Renal cortex interstitium (tissue), 11 donors: ENCODE measurements around the gene CSF1. TPM values are rescaled to one million over a fixed set of nuclear protein-coding genes. Genes with fewer than 3 reads are reported as not detected.
"Not testable (repeated sequence)": the region's sequence is repeated elsewhere in the genome, so short reads cannot be mapped to it uniquely, and the experiment has no call there.

ENCODE experiments used
- DNase-seq, 11 donors: peaks; one replicate each; pipeline ENCODE4 v3.0.0-alpha.2; 2013; ENCODE audit warnings: low read depth in 9 of 11, low spot score in 4 of 11; ENCODE audit errors: extremely low read depth in 1 of 11
- polyA plus RNA-seq, 3 donors: library from polyadenylated mRNA; unstranded; fragments of 120-200 nt; gene quantifications; one replicate each; pipeline ENCODE4 v1.2.1, GENCODE V29; 2013; ENCODE audit not compliant: insufficient read length in 3 of 3

Gene CSF1
- polyA plus RNA-seq, 3 donors: 6.2 to 9.8 (median 6.6) TPM

DNA sequence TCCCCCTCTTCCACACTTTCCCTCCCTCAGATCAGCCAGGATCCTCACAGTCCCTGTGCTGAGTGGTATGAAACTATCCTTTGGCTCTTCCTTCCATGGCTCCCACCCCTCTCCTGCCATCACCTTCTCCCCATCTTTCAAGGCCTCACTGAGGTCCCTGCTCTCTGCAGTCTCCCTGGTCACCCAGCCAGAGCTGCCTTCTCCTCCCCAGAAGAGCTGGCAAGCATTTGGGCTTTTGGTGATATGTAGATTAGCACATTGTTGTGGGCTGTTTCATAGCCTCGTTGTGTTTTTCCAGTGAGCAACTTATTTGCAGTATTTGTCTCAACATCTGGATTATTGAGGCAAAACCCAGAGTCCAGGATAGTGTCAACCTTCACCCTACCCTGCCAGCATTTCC is 2.2 kb downstream of the CSF1 start:
- no peak for DNase-seq

DNA sequence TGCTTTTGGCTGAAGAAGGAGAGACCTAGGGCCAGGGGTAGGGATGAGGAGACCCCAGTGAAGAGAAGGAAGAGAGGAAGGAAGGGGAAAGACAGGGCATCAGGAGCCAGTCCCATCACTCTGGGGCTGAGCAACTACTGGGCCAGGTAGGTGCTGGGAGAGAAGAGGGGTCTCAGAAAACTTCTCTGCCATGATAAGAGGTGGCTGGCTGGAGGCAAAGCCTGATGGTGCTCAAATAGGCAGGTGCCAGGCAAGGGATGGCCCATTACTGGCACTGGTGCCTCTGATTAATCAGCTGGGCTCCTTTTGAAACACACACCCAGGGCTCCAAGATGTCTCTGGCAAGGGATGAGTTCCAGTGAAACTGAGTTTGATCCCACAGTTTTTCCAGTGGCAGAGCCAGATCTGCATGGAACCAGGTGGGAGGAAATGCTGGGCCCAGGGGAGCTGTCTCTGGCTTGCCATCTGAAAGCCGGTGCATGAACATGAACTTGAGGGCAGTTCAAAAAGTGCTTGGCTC is 2.8 kb downstream of the CSF1 start:
- no peak for DNase-seq

DNA sequence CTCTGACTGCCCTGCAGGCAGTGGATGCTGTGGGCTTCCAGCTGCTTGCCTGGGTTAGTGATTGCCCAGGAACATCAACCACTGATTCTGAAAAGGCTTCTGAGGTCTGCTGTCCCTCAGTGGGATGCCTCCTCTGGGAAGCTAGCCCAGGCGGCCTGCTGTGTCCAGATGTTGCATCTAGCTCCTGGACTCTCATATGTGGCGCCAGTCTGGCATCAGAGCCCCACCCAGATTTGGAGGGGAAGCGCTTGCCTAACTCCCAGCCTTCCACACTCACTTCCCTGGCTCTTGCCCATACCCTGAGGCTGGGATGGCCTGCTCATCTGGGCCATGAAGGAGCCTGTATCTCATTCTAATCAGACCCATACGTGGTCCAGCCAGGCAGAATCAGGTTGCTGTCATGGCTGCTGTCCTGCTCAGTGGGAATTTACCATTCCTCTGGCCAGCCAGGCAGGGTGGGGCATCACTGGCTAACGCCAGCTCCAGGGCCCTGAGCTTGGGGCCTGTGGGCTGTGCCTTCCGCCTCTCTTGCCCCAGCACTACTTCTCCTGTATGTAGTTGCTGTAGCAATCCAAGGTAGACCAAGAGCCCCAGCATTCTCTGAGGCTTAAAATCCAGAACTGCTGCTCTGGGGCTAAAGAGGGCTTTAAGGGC is 4.1 kb downstream of the CSF1 start:
- no peak for DNase-seq

DNA sequence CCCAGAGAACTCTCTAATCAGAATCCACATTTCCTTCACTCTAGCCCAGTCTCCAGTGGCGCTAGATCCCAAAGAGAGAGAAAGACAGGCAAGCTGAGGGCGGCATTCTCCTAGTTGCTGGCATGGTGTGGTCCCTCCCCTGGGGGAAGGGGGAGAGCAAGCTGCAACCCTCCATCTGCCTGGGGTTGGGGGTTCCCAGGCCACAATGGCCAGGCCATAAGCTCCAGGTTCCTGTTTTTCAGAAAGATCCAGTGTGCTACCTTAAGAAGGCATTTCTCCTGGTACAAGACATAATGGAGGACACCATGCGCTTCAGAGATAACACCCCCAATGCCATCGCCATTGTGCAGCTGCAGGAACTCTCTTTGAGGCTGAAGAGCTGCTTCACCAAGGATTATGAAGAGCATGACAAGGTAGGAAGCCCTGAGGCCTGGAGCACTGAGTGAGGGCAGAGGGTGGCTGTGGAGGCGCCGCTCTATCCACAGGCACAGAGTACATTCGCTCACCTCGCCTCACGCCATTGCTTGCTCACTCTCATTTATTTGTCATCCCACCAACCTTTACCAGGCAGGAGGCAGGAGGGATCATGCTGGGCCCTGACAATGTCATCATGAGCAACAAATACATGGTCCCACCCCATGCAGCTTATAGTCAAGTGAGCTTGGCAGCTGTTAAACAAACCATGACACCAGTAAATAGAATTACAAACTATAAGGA is 6.6 kb downstream of the CSF1 start:
- DNase-seq: no peak

DNA sequence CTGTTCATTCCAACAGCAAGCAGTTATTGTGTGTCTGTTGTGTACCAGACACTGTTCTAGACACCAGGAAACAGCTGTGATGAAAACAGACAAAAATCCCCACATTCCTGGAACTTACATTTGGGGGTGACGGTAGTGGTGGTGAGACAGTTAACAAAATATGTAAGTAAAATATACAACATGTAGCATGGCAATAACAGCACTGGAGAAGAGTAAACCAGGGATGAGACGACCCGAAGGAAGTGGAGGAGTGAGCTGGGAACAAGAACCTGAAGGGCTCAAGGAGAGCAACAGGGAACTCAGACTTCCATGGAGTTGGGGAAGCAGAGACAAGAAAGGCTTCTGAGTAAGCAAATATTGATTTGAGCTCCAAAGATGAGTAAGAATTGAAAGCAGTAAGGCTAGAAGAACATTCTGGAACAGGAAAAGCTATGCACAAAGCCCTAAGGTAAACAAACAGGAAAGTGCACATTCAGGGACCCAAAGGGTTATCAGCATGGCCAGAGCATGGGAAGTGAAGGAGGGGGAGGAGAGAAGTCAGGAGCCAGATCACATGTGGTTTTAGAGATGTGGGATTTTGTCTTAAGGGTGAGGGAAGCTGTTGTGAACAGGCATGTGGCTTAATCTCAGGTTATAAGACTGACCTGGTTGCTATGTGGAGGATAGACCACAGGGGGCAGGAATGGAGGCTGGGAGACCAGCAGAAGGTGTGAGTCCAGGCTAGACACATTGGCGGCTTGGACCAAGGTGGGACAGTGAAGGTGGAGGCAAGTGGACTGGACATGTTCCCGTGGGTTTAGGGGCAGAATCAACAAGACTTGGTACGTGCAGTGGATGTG is 7.3 kb downstream of the CSF1 start:
- no peak for DNase-seq

DNA sequence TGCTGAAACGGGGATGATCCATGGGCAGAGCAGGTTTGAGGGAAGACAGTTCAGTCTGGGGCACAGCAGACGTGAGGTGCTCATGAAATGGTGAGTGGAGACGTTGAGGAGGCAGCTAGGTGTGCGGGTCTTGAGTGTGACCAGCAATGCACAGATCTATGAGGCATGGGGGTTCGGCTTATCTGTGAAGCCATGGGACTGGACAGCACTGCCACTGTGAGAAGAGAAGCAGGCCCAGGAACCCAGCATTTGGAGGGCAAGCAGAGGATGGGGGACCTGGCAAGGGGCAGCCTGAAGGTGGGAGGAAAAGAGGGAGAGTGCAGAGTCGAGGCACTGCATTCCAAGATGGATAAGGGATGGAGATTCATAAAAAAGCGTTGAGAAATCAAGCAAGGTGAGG is 8.0 kb downstream of the CSF1 start:
- DNase-seq: no peak

DNA sequence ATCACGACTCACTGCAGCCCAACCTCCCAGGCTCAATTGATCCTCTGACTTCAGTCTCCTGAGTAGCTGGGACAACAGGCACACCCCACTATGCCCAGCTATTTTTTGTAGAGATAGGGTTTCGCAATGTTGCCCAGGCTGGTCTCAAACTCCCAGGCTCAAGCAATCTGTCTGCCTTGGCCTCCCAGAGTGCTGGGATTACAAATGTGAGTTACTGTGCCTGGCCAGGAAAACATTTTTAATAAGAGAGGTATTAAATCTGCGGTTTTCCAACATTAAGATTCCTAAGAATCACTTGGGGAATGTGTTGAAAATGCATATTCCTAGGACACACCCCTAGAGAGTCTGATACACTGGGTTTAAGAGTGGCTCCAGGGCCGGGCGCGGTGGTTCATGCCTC is 8.7 kb downstream of the CSF1 start:
- no peak for DNase-seq

DNA sequence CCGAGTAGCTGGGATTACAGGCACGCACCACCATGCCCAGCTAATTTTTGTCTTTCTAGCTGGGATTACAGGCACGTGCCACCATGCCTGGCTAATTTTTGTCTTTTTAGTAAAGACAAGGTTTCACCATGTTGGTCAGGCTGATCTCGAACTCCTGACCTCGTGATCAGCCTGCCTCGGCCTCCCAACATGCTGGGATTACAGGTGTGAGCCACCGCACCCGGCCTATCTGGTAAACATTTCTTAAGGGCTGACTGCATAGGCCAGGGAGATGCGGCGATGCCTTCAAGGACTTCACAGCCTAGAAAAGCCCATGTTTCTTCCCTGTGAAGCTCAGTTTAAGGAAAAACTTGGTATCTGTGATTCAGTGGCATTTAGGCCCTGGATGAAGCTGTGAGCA is 9.7 kb downstream of the CSF1 start:
- not testable (repeated sequence) for DNase-seq

DNA sequence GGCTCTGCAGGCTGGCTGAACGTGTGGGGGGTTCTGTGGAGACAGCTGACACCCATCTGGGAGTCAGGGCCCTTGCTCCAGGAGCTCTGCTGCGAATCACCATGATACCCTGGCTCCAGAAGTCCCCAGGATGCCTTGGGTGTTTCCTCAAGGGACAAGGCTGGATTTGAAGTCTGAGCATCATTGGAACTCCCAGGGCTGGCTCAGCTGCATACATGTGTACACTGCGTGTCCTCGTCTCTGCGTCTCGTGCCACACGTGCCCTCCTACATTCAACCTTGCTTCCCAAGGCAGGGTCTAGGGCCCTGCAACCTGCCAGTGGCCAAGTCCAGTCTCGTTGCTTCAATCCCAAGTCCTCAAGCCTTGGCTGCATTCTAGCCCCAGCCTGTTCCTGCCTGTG is 11.7 kb downstream of the CSF1 start:
- DNase-seq: no peak

DNA sequence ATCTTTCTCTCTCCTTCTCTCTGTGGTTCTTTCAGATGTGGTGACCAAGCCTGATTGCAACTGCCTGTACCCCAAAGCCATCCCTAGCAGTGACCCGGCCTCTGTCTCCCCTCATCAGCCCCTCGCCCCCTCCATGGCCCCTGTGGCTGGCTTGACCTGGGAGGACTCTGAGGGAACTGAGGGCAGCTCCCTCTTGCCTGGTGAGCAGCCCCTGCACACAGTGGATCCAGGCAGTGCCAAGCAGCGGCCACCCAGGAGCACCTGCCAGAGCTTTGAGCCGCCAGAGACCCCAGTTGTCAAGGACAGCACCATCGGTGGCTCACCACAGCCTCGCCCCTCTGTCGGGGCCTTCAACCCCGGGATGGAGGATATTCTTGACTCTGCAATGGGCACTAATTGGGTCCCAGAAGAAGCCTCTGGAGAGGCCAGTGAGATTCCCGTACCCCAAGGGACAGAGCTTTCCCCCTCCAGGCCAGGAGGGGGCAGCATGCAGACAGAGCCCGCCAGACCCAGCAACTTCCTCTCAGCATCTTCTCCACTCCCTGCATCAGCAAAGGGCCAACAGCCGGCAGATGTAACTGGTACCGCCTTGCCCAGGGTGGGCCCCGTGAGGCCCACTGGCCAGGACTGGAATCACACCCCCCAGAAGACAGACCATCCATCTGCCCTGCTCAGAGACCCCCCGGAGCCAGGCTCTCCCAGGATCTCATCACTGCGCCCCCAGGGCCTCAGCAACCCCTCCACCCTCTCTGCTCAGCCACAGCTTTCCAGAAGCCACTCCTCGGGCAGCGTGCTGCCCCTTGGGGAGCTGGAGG is 12.7 kb downstream of the CSF1 start:
- no peak for DNase-seq

DNA sequence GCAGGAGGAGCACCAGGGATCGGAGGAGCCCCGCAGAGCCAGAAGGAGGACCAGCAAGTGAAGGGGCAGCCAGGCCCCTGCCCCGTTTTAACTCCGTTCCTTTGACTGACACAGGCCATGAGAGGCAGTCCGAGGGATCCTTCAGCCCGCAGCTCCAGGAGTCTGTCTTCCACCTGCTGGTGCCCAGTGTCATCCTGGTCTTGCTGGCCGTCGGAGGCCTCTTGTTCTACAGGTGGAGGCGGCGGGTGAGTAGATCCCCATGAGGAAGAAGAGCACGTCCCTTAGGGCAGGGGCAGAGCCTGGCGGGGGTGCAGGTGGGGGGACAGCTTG is 13.3 kb downstream of the CSF1 start:
- no peak for DNase-seq

DNA sequence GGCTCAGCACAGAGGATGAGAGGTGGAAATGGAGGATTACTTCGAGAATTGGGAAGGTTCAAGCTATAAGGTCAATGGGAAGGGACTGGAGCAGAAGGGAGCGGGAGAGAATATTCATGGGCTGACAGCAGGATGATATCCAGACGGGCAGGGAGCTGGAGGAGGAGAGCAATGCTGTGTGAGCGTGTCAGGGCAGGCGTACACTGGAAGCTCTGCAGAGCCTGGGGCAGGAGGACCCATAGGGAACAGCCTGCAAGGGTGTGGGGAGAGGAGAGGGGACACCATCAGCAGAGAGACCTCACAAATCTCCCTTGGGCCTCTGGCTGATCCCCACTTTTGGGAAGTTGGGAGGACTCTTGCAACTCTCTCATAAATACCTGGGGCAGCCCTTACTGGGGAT is 13.7 kb downstream of the CSF1 start:
- no peak for DNase-seq

DNA sequence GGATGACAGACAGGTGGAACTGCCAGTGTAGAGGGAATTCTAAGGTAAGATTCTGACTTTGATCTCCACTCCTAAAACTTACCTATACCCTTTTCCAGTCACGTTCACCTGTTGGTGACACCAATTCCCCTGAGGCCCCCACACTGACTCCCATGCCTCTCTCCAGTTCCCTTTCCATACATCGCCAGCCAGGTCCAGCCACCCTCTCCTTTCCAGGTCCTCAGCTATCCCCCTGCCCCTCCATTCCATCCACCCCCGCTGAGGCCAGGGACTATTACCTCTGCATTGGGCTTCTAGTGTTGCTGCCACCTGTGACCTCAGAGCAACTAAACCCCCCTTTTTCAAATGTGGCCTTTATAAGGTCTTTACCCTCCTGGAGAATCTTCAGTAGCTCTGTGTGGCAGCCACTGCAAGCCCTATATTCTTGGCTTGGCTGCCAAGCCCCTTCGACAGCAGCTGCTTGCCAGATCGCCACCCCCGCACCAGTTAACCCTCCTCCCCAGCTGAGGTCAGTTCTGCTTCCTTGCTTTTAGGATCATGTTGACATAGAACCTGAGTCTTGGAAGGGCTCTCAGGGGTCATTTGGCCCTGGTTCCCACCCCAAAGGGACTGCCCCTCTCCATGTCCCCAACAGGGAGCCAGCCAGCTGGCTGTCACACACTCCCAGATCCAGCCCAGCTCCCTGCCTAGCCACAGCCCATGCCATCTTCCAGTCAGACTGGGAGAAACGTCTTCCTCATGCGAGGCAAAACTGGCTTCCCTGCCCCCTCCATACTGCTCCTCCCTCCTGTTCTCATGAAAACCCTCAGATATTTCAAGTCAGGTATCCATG is 14.7 kb downstream of the CSF1 start:
- DNase-seq: no peak

DNA sequence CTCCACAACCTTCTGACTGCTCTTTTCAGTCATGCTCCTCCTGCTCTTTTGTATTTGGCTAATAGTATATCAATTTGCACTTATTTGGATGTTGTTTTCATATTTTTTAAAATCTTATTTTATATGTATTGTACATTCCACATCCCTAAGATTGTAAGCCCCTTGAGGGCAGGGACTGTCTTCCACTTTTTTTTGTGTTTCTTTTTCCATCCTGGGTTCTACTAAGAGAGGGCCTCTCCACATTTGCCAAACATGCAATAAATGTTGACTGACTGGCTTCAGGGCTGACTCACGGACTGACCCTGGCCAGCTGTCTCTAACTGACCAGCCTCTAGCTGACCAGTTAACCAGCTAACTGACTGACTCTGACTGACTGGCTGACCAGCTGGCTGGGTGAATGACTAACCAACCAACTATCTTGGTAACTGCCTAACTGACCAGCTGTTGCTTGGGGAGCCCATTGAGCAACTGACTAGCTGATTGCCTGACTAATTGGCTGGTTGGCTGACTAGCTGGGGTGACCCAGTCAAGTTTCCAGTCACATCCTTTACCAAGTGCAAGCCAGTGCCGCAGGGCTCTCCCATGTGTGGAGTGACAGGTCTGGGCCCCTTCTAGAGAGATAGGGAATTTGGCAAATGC is 16.1 kb downstream of the CSF1 start:
- DNase-seq: no peak

DNA sequence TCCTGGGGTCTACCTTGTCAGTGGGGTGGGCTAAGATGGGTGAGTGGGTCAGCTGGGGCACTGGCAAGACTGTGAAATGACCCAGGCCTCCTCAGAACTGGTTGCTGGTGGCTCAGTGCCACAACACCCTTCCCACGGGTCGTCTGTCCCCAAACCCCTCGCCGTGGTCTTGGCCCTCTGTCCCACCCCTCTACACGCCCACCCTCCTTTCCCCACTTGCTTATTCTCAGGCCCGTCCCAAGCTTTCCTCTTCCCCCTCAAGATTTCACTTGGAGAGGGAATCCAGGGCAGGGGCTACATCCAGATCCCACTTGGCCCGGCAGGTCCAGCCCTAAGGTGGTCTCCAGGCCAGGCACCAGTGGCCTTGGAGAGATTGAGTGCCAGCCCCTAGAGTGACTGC is 16.7 kb downstream of the CSF1 start:
- DNase-seq: no peak

DNA sequence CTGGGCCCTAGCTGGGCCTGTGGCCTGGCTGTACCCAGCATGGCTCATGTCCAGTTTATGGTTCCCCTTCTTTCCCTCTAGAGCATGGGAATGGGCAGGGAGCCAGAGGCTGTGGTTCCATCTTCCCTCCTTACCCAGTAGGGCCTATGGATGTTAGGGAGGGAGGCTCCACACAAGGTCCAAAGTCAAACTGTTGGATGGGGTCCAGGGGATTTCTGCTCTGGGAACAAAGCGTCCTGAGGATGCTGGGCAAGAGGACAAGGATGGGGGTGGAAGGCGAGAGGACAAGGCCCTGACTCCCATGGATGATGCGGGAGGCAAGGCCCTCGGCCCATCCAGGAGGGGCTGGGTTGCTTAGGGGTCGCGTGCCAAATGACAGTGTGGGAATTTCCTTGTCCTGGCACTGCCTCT is 17.3 kb downstream of the CSF1 start:
- peak in 2 of 11 donors; percentile 14 to 48 for DNase-seq

DNA sequence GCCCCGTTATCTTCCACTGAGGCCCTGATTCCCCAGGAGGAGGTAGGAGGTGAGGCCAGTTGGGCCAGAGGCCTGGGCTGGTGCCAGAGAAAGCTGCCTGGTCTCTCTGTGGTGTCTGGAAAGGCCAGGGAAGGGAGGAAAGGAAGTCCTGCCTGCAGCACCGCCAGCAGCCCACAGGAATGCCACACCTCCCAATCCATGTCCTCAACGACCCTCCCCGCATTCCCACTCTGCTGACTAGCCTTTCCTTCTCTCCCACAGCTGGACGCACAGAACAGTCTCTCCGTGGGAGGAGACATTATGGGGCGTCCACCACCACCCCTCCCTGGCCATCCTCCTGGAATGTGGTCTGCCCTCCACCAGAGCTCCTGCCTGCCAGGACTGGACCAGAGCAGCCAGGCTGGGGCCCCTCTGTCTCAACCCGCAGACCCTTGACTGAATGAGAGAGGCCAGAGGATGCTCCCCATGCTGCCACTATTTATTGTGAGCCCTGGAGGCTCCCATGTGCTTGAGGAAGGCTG is 18.0 kb downstream of the CSF1 start:
- no peak for DNase-seq

DNA sequence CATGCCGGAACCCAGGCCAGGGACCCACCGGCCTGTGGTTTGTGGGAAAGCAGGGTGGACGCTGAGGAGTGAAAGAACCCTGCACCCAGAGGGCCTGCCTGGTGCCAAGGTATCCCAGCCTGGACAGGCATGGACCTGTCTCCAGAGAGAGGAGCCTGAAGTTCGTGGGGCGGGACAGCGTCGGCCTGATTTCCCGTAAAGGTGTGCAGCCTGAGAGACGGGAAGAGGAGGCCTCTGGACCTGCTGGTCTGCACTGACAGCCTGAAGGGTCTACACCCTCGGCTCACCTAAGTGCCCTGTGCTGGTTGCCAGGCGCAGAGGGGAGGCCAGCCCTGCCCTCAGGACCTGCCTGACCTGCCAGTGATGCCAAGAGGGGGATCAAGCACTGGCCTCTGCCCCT is 18.5 kb downstream of the CSF1 start:
- no peak for DNase-seq
